ENCODE results near the gene NOC2L.
"Not testable (repeated sequence)": the region's sequence is repeated elsewhere in the genome, so short reads cannot be mapped to it uniquely, and the experiment has no call there.

NOC2L gene

DNA sequence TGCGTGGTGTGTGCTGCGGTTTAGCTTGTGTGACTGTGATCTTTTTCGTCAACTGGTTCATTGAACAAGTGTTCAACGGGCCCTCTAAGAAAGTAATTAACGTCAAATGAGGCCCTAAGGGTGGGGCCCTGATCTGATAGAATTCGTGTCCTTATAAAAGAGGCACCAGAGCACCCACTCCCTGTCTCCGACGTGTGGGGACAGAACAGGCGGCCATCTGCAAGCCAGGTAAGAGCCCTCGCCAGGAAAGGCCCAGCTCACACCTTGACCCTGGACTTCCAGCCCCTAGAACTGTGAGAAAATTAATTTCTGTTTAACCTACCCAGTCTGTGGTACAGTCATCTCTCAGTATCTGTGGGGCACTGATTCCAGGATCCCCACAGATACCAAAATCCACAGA lies 55.8 kb downstream of the NOC2L start:
- no peak for DNase-seq (ENCODE audit: low spot score)

DNA sequence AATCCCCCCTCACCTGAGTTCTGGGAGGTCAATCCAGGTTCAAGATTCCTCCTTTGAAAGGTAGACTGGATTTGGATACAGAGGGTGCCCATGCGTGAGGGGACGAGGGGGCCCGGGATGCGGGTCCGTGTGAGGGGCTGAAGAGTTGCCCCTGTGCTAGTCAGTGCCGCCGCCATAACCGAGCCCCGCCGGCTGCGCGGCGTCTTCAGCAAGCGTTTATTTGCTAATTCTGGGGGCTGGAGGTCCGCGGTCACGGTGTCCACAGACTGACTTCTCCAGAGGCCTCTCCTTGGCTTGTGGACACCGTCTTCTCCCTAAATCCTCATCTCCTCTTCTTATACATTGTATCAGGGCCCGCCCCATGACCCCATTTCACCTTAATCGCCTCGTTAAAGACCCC lies 56.3 kb downstream of the NOC2L start:
- DNase-seq (ENCODE audit: low spot score) = no peak

DNA sequence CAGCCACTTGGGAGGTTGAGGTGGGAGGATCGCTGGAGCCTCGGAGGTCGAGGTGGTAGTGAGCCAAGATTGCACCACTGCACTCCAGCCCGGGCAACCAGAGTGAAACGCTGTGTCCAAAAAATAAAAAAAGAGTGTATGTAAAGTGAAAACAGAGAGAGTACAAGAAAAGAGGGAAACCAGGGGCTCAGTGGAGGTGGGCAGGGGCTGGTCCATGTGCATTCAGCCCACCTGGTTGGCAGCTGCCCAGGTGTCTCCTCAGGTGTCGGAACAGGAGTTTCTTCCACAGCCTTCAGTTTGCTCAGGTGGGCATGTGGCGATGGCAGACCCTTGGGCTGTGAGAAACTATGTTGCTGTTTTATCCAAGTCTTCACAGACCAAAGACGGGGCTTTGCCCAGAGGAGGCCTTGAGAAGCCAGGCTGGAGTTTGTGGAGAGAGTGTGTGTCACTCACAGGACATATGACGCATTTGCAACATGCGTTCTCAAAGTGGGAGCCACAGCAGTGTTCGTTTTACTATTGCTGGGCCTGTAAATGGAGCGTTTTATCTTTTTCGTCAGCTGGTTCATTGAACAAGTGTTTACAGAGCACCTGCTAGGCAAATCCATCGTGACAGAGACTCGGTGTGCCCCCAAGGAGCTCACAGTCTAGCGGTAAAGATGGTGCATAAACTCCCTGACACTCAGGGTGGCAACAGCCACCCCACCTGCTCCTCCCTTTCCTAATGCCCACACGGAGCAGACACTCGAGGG lies 57.8 kb downstream of the NOC2L start:
- DNase-seq (ENCODE audit: low spot score) = no peak

DNA sequence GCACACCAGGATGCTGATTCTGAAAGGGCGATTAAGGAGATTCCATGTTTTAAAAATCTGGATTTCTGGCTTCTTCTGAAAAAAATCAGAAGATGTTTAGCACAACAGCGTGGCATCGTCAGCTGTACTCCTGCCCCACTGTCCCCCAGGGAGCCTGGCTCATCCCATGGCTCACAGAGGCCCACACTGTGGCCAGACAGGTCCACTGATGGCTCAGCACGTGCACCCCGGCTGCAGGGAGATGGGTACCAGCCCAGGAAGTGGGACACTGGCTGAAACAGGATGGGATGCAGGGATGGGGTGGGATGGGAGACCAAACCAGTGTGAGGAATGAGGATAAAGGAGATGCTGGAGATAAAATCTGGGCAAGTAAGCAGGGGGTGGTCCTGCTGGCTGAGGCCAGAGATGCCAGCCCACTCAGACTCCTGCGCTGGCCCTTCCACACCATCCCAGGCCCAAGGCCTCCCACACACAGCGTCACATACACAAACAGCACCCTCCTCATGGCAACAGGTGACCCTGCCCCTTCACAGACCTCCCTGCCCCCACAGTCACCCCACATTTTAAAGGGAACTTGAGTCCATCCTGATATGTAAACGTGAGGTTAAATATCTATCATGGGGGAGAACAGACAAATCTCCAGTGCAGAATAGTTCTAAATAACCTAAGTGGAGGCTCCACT lies 59.3 kb downstream of the NOC2L start:
- DNase-seq (ENCODE audit: low spot score) = no peak

DNA sequence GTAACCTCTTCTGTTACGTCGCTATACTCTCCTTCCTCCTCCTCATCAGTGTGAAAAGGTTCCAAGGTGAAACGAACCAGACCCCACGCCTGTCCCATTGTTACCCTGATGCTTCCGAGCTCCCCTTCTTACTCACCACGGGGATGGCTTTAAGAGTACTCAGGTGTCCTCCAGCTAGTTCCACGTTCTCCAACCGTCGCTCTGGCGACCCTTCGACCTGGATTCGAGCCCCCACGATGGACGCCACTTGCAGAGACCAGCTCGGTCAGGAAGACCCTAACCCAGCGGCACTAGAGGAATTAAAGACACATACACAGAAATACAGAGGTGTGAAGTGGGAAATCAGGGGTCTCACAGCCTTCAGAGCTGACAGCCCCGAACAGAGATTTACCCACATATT lies 61.1 kb downstream of the NOC2L start:
- not testable (repeated sequence) for DNase-seq (ENCODE audit: low spot score)

DNA sequence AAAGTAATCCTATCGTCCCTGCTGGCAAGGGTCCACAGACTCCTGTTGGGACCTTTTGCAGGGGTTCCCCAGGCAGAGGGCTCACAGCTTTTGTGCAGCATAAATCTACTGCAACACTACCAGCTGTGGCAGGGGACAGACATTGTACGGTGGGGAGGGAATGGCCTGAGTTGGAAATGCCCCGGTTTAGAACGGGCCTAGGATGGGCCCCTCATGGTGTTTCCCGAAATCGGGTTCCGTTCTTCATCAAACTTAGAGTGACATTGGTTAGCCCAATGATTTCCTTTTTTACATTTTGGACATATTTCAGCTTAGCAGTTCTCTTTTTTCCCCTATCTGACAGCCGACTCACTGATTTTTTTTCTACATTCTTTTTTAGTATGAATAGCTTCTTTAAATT lies 61.8 kb downstream of the NOC2L start:
- no peak for DNase-seq (ENCODE audit: low spot score)
